Loucy (cell line): ENCODE results near the gene TEKT4.

Experiments
- H2AFZ ChIP-seq: fragments of 200-600 bp; sonication (generic); 2 replicates; pipeline ENCODE4 v1.6.0; 2016; ENCODE audit warnings: antibody characterized with exemption, mild to moderate bottlenecking, low read length, moderate library complexity
- H3F3A ChIP-seq: fragments of 200-600 bp; 2 replicates; pipeline ENCODE4 v1.6.0; 2016; ENCODE audit warnings: antibody characterized with exemption, low read depth, mild to moderate bottlenecking
- H3K27me3 ChIP-seq: fragments of 200-600 bp; sonication (generic); 2 replicates; pipeline ENCODE4 v1.6.1; 2014; ENCODE audit warnings: low read length, mild to moderate bottlenecking; ENCODE audit not compliant: insufficient read depth, poor library complexity, severe bottlenecking
- H3K36me3 ChIP-seq: fragments of 200-600 bp; sonication (generic); 2 replicates; pipeline ENCODE4 v1.6.1; 2016; ENCODE audit warnings: low read length; ENCODE audit not compliant: insufficient read depth
- H3K4me1 ChIP-seq: fragments of 200-600 bp; sonication (generic); 2 replicates; pipeline ENCODE4 v1.5.1; 2014; ENCODE audit warnings: low read length, mild to moderate bottlenecking; ENCODE audit not compliant: insufficient read depth, poor library complexity, severe bottlenecking
- H3K4me2 ChIP-seq: fragments of 200-600 bp; sonication (generic); 2 replicates; pipeline ENCODE4 v1.6.0; 2014; ENCODE audit warnings: antibody characterized with exemption, low read length, low read depth, mild to moderate bottlenecking; ENCODE audit not compliant: poor library complexity, severe bottlenecking
- H3K4me3 ChIP-seq: fragments of 200-600 bp; sonication (generic); 2 replicates; pipeline ENCODE4 v1.5.1; 2014; ENCODE audit warnings: low read length, mild to moderate bottlenecking, mixed read lengths; ENCODE audit not compliant: poor library complexity, severe bottlenecking
- H3K79me2 ChIP-seq: fragments of 200-600 bp; sonication (generic); 2 replicates; pipeline ENCODE4 v1.6.1; 2014; ENCODE audit warnings: low read length; ENCODE audit not compliant: insufficient read depth
- H3K9ac ChIP-seq: fragments of 200-600 bp; sonication (generic); 2 replicates; pipeline ENCODE4 v1.6.0; 2014; ENCODE audit warnings: mild to moderate bottlenecking, low read depth, low read length, moderate library complexity; ENCODE audit not compliant: poor library complexity, severe bottlenecking
- H3K9me2 ChIP-seq: fragments of 200-600 bp; sonication (generic); replicated peaks from 2 replicates; pipeline ENCODE4 v1.6.1; 2016; ENCODE audit warnings: low read depth, low read length, mixed read lengths
- H3K9me3 ChIP-seq: fragments of 200-600 bp; sonication (generic); 2 replicates; pipeline ENCODE4 v1.6.1; 2014; ENCODE audit warnings: mild to moderate bottlenecking, antibody characterized with exemption, low read length, low read depth; ENCODE audit not compliant: insufficient read depth
- H4K20me1 ChIP-seq: fragments of 200-600 bp; sonication (generic); 2 replicates; pipeline ENCODE4 v1.6.0; 2014; ENCODE audit warnings: antibody characterized with exemption, low read length, mild to moderate bottlenecking; ENCODE audit not compliant: insufficient read depth, poor library complexity, severe bottlenecking
- CTCF ChIP-seq: fragments of 200-600 bp; sonication (generic); conservative IDR thresholded peaks from 2 replicates; pipeline ENCODE4 v1.5.1; 2014; ENCODE audit warnings: mild to moderate bottlenecking, antibody characterized with exemption, low read length
- EZH2phosphoT487 ChIP-seq: fragments of 200-600 bp; IDR thresholded peaks from 2 replicates; pipeline ENCODE4 v1.6.1; 2018; ENCODE audit warnings: antibody characterized with exemption, mild to moderate bottlenecking, moderate library complexity, borderline replicate concordance

Gene TEKT4

GRCh38 chr2:94875064-94875819 is 4.0 kb downstream of the TEKT4 start:
- no peak overlapping the region for H2AFZ ChIP-seq
- H3K4me1 ChIP-seq = no peaks in the 10 kb centered on the region
- H4K20me1 ChIP-seq = no peaks in the 10 kb centered on the region
- H3K9me3 ChIP-seq = no peaks in the 10 kb centered on the region
- no peak overlapping the region for H3K9ac ChIP-seq
- no peak overlapping the region for H3K4me3 ChIP-seq
- H3K9me2 ChIP-seq = no peaks in the 10 kb centered on the region
- no peak for TF ChIP-seq EZH2phosphoT487
- TF ChIP-seq CTCF = no peak
- H3K4me2 ChIP-seq = no peak overlapping the region
- no peaks in the 10 kb centered on the region for H3K36me3 ChIP-seq
- H3F3A ChIP-seq = no peaks in the 10 kb centered on the region
- no peaks in the 10 kb centered on the region for H3K79me2 ChIP-seq
- no peaks in the 10 kb centered on the region for H3K27me3 ChIP-seq

GRCh38 chr2:94875820-94876522 is 4.7 kb downstream of the TEKT4 start:
- no peaks in the 10 kb centered on the region for H3K9me2 ChIP-seq
- no peak overlapping the region for H3K4me2 ChIP-seq
- no peaks in the 10 kb centered on the region for H3K79me2 ChIP-seq
- TF ChIP-seq CTCF = no peak
- TF ChIP-seq EZH2phosphoT487 = no peak
- no peaks in the 10 kb centered on the region for H3F3A ChIP-seq
- no peaks in the 10 kb centered on the region for H3K9me3 ChIP-seq
- H3K4me1 ChIP-seq = no peaks in the 10 kb centered on the region
- no peak overlapping the region for H2AFZ ChIP-seq
- no peaks in the 10 kb centered on the region for H3K36me3 ChIP-seq
- H4K20me1 ChIP-seq = no peaks in the 10 kb centered on the region
- no peak overlapping the region for H3K4me3 ChIP-seq
- H3K9ac ChIP-seq = no peak overlapping the region
- no peaks in the 10 kb centered on the region for H3K27me3 ChIP-seq

- Histone ChIP-seq H3K27me3 (no peaks in the 10 kb centered on the region), H3K79me2 (no peaks in the 10 kb centered on the region), H2AFZ (no peak overlapping the region), H3F3A (no peaks in the 10 kb centered on the region), H3K4me2 (no peak overlapping the region), H3K36me3 (no peaks in the 10 kb centered on the region), H3K4me1 (no peaks in the 10 kb centered on the region), H3K9me3 (no peaks in the 10 kb centered on the region), H3K9me2 (no peaks in the 10 kb centered on the region), H3K4me3 (no peak overlapping the region), H4K20me1 (no peaks in the 10 kb centered on the region), H3K9ac (no peak overlapping the region)
- no peak for TF ChIP-seq CTCF
- TF ChIP-seq EZH2phosphoT487 = no peak
Observed at GRCh38 chr2:94876523-94876863, 5.3 kb downstream of the TEKT4 start.
